HCT116 (cell line): ENCODE measurements around the gene IRF2BP1.

Experiments
- ATF3 ChIP-seq: IDR thresholded peaks from 2 replicates; pipeline ENCODE4 v1.6.1; 2012
- CEBPB ChIP-seq: IDR thresholded peaks from 2 replicates; pipeline ENCODE4 v1.6.1; 2012; ENCODE audit warnings: low read depth
- CTCF ChIP-seq, 3 experiments: fragments of 200-600 bp in 1 of 3; sonication (generic) in 1 of 3; IDR thresholded peaks in 2 of 3; conservative IDR thresholded peaks in 1 of 3; 2 replicates each; pipeline ENCODE4 v1.5.1; 2012 to 2017; ENCODE audit warnings: low read depth in 2 of 3, low read length in 2 of 3, antibody characterized with exemption in 1 of 3, borderline replicate concordance in 1 of 3, control low read depth in 1 of 3, mild to moderate bottlenecking in 1 of 3, mixed read lengths in 1 of 3, mixed run types in 1 of 3, moderate library complexity in 1 of 3; ENCODE audit not compliant: insufficient read depth in 1 of 3
- EZH2 ChIP-seq: fragments of 200-600 bp; sonication (generic); IDR thresholded peaks from 2 replicates; pipeline ENCODE4 v1.6.1; 2017; ENCODE audit warnings: antibody characterized with exemption, mixed run types
- POLR2A ChIP-seq: IDR thresholded peaks from 2 replicates; pipeline ENCODE4 v1.7.0; 2011; ENCODE audit warnings: borderline replicate concordance; ENCODE audit not compliant: insufficient read depth, insufficient read length; ENCODE audit errors: extremely low read depth
- POLR2AphosphoS5 ChIP-seq: IDR thresholded peaks from 2 replicates; pipeline ENCODE4 v1.6.1; 2011; ENCODE audit warnings: mild to moderate bottlenecking, low read depth, low read length, moderate library complexity
- SRF ChIP-seq: IDR thresholded peaks from 2 replicates; pipeline ENCODE4 v1.6.1; 2012; ENCODE audit warnings: low read depth
- TCF7L2 ChIP-seq: IDR thresholded peaks from 2 replicates; pipeline ENCODE4 v1.7.0; 2011; ENCODE audit warnings: borderline replicate concordance, inconsistent platforms; ENCODE audit not compliant: insufficient read depth, insufficient read length; ENCODE audit errors: extremely low read depth
- YY1 ChIP-seq: IDR thresholded peaks from 2 replicates; pipeline ENCODE4 v1.6.1; 2011; ENCODE audit warnings: low read length, low read depth, moderate library complexity, mild to moderate bottlenecking; ENCODE audit not compliant: insufficient replicate concordance; ENCODE audit errors: extremely low read depth
- TF ChIP-seq, protein P1 (sequence below): IDR thresholded peaks from 2 replicates; pipeline ENCODE4 v1.6.1; 2011; ENCODE audit warnings: mild to moderate bottlenecking, low read length, moderate library complexity; ENCODE audit not compliant: insufficient replicate concordance; ENCODE audit errors: extremely low read depth

DNA sequence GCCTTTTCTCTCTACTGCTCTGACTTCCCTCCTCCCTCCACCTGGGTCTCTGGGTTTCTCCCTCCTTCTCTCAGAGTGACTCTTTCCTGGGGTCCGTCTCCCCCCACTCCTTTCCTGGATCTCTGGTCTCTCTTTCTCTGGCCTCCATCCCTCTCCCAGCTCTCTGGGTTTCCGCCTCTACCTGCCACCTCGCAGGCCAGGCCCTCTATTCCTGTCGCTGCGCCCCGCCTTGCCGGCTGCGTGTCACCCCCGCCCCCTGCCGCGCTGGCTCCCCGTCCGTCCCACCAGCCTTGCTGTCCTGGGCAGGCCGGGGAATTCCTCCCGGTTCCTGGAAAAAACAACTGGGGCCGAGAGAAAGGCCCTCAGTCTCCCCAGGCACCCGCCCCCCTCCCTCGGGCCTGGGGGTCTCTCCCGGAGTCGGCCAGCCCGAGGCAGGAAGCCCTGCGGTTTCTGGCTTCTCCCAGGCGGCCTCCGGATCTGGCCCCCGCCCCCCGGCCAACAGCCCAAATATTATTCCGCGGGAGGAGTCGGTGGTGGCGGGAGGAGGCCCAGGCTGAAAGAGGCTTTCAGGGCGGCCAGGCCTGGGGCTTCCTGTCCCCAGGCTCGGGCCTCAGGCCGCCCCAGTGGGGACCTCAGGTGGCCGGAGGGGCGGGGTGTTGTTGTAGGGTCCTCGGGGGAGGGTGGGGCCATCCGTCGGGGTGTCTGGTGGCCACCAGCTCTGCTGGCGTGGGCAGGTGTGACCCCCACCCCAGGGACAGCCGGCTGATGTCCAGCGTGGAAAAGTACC lies 9.3 kb downstream of the IRF2BP1 start:
- TF ChIP-seq CEBPB: no peak
- TF ChIP-seq CTCF (IDR thresholded peaks at IDR 0.05 in 2 of 3, conservative IDR thresholded peaks at IDR 0.05 in 1 of 3; ENCODE audit: borderline replicate concordance in 1 of 3, insufficient read depth in 1 of 3, low read depth in 2 of 3, low read length in 2 of 3): no peak
- TF ChIP-seq EZH2: no peak
- TF ChIP-seq SRF: no peak
- TF ChIP-seq TCF7L2: no peak
- no peak for TF ChIP-seq POLR2AphosphoS5
- TF ChIP-seq YY1: no peak
- TF ChIP-seq POLR2A: no peak
- TF ChIP-seq, protein P1, sequence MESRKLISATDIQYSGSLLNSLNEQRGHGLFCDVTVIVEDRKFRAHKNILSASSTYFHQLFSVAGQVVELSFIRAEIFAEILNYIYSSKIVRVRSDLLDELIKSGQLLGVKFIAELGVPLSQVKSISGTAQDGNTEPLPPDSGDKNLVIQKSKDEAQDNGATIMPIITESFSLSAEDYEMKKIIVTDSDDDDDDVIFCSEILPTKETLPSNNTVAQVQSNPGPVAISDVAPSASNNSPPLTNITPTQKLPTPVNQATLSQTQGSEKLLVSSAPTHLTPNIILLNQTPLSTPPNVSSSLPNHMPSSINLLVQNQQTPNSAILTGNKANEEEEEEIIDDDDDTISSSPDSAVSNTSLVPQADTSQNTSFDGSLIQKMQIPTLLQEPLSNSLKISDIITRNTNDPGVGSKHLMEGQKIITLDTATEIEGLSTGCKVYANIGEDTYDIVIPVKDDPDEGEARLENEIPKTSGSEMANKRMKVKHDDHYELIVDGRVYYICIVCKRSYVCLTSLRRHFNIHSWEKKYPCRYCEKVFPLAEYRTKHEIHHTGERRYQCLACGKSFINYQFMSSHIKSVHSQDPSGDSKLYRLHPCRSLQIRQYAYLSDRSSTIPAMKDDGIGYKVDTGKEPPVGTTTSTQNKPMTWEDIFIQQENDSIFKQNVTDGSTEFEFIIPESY: no peak
- TF ChIP-seq ATF3: no peak
